ENCODE data around the gene ITGA2B.
"Not testable (repeated sequence)": the region's sequence is repeated elsewhere in the genome, so short reads cannot be mapped to it uniquely, and the experiment has no call there.

The ITGA2B gene

DNA sequence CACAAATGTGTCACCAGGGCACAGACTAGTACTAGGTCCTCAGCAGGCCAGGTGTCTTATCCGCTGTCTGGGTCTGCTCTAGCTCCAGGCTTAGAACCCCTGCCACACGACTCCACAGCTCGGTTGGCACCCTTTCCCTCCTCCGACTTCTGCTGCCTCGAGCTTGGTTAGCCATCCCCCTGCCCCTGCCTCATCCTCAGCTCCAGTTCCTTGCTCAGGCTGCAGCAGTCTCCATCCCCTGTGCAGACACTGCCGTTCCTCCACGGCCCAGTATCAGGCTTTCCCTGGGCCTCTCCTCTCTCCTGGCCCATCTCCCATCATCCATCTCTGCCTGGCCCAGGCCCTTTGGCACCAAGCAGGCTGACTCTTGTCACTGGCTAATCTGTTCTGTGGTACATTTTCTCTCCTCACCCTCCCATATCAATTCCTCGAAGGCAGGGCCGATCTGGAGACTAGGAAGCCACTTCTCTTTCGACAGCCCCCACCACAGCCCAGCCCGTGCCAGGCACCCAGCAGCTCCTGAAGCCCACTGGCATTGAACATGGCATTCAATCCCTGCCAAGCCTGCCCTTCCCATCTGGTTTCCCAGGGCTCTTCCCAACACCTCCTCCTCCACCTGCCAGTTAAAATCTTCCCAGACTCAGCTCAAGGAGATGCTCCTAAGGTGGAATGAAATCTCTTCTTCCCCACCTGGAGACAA lies 45.8 kb downstream of the ITGA2B start:
- H3K4me3 ChIP-seq (ENCODE audit: extremely low read depth, insufficient read depth, low read length, poor library complexity, severe bottlenecking) = no peak overlapping the region

DNA sequence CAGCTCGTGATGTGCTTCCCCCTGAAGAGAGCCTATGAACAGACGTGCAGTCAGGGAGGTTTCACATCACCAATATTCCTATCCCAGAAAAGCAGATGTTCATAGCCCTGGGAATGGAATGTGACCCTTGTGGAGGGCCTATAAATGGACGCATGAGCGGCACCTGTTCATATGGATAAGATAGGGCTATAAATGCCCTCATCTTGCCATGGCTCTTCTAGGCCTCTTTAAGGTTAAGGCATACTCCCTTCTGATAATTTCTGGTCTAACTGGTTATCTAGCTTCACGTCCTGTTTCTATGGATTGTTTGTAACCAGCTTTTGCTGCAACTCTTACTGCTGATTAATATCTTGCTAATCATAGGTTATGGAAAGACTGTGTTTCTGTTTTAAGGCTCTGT lies 48.9 kb downstream of the ITGA2B start:
- not testable (repeated sequence) for H3K36me3 ChIP-seq (ENCODE audit: control insufficient read depth, insufficient read depth, low read length); H3K4me1 ChIP-seq (ENCODE audit: control insufficient read depth, insufficient read depth, low read length, poor library complexity, severe bottlenecking); H3K4me3 ChIP-seq (ENCODE audit: extremely low read depth, insufficient read depth, low read length, poor library complexity, severe bottlenecking); H3K9me3 ChIP-seq (ENCODE audit: control insufficient read depth, low read length); H3K27ac ChIP-seq (ENCODE audit: low read depth, low read length, severe bottlenecking)
- WGBS, 2 experiments (ENCODE audit: insufficient coverage in 2 of 2) = 100% methylated on average over 2 to 3 of the region's 5 CpGs

More for the DNA sequence above, 45.8 kb downstream of the ITGA2B start:
- Histone ChIP-seq H3K4me1 (ENCODE audit: control insufficient read depth, insufficient read depth, low read length, poor library complexity, severe bottlenecking) (peaks cover 7% of the 10 kb centered on the region), H3K27ac (ENCODE audit: low read depth, low read length, severe bottlenecking) (no peak overlapping the region), H3K36me3 (ENCODE audit: control insufficient read depth, insufficient read depth, low read length) (no peaks in the 10 kb centered on the region), H3K9me3 (ENCODE audit: control insufficient read depth, low read length) (no peaks in the 10 kb centered on the region)
- WGBS, 2 experiments (ENCODE audit: insufficient coverage in 2 of 2) = 82 to 83% methylated on average over 6 to 11 of the region's 11 CpGs

DNA sequence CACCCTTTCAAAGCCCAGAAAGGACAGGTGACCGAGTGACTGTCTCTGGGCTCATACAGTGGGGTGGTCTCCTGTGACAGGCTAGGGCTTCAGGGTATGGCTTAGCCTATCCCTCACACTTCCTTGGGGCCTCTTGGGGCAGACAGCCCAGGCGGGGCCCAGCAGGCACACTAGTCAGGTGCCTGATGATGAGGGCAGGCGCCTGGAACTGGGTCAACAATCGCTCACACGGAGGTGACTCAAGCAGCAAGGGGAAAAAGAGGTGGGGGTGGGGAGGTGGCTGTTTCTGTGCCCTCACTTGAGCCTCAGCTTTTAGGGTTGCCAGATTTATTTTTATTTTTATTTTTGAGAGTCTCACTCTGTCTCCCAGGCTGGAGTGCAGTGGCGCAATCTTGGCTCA lies 50.7 kb downstream of the ITGA2B start:
- H3K27ac ChIP-seq (ENCODE audit: low read depth, low read length, severe bottlenecking) = no peak overlapping the region
- H3K9me3 ChIP-seq (ENCODE audit: control insufficient read depth, low read length) = no peaks in the 10 kb centered on the region
- 69 to 83% methylated on average over 2 to 4 of the region's 6 CpGs for WGBS, 2 experiments (ENCODE audit: insufficient coverage in 2 of 2)
- H3K36me3 ChIP-seq (ENCODE audit: control insufficient read depth, insufficient read depth, low read length) = no peaks in the 10 kb centered on the region
- no peaks in the 10 kb centered on the region for H3K4me1 ChIP-seq (ENCODE audit: control insufficient read depth, insufficient read depth, low read length, poor library complexity, severe bottlenecking)
- H3K4me3 ChIP-seq (ENCODE audit: extremely low read depth, insufficient read depth, low read length, poor library complexity, severe bottlenecking) = no peak overlapping the region

DNA sequence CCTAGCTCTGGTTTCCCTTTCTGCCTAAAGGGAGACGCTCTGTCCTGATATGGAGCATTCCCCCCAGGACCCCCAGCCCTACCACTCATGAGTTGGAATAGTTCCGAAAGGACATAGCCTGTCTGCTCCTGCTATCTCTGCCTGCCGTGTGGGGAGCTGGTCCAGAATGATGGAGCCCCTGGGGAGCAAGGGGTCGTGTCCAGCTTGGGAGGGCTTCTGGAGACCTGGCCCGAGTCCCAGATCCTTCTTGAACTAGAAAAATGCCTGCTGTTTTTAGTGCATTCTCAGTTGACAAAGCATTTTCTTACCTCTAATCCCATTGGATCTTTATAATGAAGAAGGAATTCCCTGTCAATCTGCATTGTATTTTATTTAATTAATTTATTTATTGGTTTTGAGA lies 53.5 kb downstream of the ITGA2B start:
- Histone ChIP-seq H3K4me3 (ENCODE audit: extremely low read depth, insufficient read depth, low read length, poor library complexity, severe bottlenecking) (no peak overlapping the region), H3K9me3 (ENCODE audit: control insufficient read depth, low read length) (no peaks in the 10 kb centered on the region), H3K27ac (ENCODE audit: low read depth, low read length, severe bottlenecking) (no peak overlapping the region), H3K36me3 (ENCODE audit: control insufficient read depth, insufficient read depth, low read length) (no peaks in the 10 kb centered on the region), H3K4me1 (ENCODE audit: control insufficient read depth, insufficient read depth, low read length, poor library complexity, severe bottlenecking) (no peaks in the 10 kb centered on the region)
- 53 to 60% methylated on average over 3 to 4 of the region's 5 CpGs for WGBS, 2 experiments (ENCODE audit: insufficient coverage in 2 of 2)

DNA sequence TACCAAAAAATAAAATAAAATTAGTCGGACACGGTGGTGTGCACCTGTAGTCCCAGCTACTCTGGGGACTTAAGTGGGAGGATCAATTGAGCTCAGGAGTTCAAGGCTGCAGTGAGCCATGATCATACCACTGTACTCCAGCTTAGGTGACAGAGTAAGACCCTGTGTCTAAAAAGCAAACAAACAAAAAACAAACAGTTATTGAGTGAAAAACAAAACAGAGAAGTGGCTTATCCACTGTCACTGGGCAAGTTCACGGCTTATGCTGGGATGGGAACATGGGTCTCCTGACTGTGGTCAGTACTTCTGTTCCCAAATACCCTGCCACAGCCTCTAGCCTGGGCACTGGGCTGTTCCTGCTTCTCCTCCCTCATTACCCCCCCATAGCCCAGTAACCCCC lies 53.9 kb downstream of the ITGA2B start:
- Histone ChIP-seq H3K9me3 (ENCODE audit: control insufficient read depth, low read length) (no peaks in the 10 kb centered on the region), H3K27ac (ENCODE audit: low read depth, low read length, severe bottlenecking) (no peak overlapping the region), H3K4me1 (ENCODE audit: control insufficient read depth, insufficient read depth, low read length, poor library complexity, severe bottlenecking) (no peaks in the 10 kb centered on the region), H3K4me3 (ENCODE audit: extremely low read depth, insufficient read depth, low read length, poor library complexity, severe bottlenecking) (no peak overlapping the region), H3K36me3 (ENCODE audit: control insufficient read depth, insufficient read depth, low read length) (no peaks in the 10 kb centered on the region)
- WGBS, 2 experiments (ENCODE audit: insufficient coverage in 2 of 2) = 84 to 97% methylated on average over 3 of the region's 3 CpGs

DNA sequence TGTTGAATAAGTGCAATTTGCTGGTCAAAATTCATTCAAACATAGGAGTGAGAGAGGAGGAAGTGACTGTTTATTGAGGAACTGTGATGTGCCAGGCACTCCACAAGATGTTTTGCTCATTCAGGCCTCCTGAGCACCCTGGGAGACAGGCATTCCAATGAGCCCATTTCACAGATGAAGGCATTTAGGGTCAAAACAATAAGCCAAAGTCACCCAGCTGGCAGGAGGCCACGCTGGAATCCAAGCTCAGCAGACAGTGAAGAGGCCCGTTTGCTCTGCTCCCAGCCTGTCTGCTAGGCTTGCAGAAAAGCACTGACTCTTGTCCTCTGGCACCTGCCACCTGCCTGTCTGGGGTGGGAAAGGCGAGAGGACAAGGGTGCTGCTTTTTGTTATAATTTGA lies 54.7 kb downstream of the ITGA2B start:
- Histone ChIP-seq H3K27ac (ENCODE audit: low read depth, low read length, severe bottlenecking) (no peak overlapping the region), H3K9me3 (ENCODE audit: control insufficient read depth, low read length) (no peaks in the 10 kb centered on the region), H3K36me3 (ENCODE audit: control insufficient read depth, insufficient read depth, low read length) (no peaks in the 10 kb centered on the region), H3K4me1 (ENCODE audit: control insufficient read depth, insufficient read depth, low read length, poor library complexity, severe bottlenecking) (no peaks in the 10 kb centered on the region), H3K4me3 (ENCODE audit: extremely low read depth, insufficient read depth, low read length, poor library complexity, severe bottlenecking) (no peak overlapping the region)
- WGBS, 2 experiments (ENCODE audit: insufficient coverage in 2 of 2) = 48 to 55% methylated on average over 2 to 3 of the region's 3 CpGs

DNA sequence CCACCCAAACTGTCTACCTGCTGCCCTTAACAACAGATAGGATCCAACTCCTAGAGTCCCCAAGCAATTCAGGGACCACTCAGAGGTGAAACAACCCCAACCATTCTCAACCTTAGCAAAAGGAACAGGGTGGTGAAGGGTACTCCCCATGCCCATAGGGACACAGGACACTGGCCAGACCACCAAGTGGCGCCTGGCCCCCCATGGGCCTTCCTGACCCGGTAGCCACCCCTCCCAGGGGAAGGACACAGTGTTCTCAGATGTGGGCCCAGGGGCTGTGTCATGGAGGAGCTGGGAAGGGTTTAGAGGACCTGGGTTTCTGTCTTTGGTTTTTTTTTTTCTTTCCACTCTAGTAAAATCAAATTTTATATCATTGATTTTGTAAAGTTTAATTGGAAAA lies 55.1 kb downstream of the ITGA2B start:
- Histone ChIP-seq H3K27ac (ENCODE audit: low read depth, low read length, severe bottlenecking) (no peak overlapping the region), H3K4me1 (ENCODE audit: control insufficient read depth, insufficient read depth, low read length, poor library complexity, severe bottlenecking) (no peaks in the 10 kb centered on the region), H3K9me3 (ENCODE audit: control insufficient read depth, low read length) (no peaks in the 10 kb centered on the region), H3K36me3 (ENCODE audit: control insufficient read depth, insufficient read depth, low read length) (no peaks in the 10 kb centered on the region), H3K4me3 (ENCODE audit: extremely low read depth, insufficient read depth, low read length, poor library complexity, severe bottlenecking) (no peak overlapping the region)
- 83% methylated on average over 1 of the region's 2 CpGs; no CpG with 5 or more reads in 1 of the 2 experiments for WGBS, 2 experiments (ENCODE audit: insufficient coverage in 2 of 2)

DNA sequence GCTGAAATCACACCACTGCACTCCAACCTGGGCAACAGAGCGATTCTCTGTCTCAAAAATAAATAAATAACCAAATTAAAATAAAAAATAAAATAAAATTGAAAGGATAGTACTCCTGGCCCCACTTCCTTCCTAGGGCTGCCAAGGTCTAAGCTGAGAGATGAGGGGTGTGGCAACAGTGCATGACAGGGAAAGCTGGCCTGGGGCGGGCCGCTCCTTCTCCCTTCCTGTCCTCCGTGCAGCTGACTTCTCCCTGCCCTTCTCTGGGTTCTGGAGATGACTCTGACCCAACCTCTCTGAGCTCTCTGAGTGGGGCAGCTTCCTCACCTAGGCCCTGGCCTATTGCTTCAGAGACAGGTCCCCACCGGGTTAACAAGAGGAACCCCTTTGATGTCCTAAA lies 56.1 kb downstream of the ITGA2B start:
- Histone ChIP-seq H3K9me3 (ENCODE audit: control insufficient read depth, low read length) (no peaks in the 10 kb centered on the region), H3K4me3 (ENCODE audit: extremely low read depth, insufficient read depth, low read length, poor library complexity, severe bottlenecking) (no peak overlapping the region), H3K27ac (ENCODE audit: low read depth, low read length, severe bottlenecking) (no peak overlapping the region), H3K36me3 (ENCODE audit: control insufficient read depth, insufficient read depth, low read length) (no peaks in the 10 kb centered on the region), H3K4me1 (ENCODE audit: control insufficient read depth, insufficient read depth, low read length, poor library complexity, severe bottlenecking) (no peaks in the 10 kb centered on the region)
- 77 to 92% methylated on average over 4 of the region's 5 CpGs for WGBS, 2 experiments (ENCODE audit: insufficient coverage in 2 of 2)

DNA sequence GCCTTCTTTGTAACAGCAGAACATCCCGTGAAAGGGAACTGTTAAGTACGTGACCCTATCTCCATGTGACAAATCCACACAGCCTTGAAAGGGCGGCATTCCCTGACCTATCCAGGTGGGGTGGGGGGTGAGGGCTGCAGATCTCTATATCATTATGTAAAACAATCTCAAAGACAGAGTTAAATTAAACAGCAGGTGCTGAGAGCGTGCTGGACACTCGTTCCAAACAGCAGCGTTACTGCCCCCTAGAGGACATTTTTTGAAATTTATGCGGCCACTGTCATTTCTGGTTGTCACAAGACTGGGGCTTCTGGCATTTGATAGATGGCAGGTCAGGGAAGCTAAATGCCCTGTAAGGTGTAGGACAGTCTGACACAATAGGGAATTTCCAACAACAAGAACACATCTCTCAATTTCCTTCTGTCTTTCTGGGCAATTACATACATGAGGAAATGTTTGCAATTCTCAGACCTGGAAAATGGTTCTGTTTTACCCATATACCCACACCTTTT lies 58.1 kb downstream of the ITGA2B start:
- WGBS, 2 experiments (ENCODE audit: insufficient coverage in 2 of 2) = 0 to 3% methylated on average over 3 to 4 of the region's 7 CpGs
- H3K4me1 ChIP-seq (ENCODE audit: control insufficient read depth, insufficient read depth, low read length, poor library complexity, severe bottlenecking) = no peaks in the 10 kb centered on the region
- H3K36me3 ChIP-seq (ENCODE audit: control insufficient read depth, insufficient read depth, low read length) = no peaks in the 10 kb centered on the region
- no peak overlapping the region for H3K4me3 ChIP-seq (ENCODE audit: extremely low read depth, insufficient read depth, low read length, poor library complexity, severe bottlenecking)
- H3K9me3 ChIP-seq (ENCODE audit: control insufficient read depth, low read length) = no peaks in the 10 kb centered on the region
- no peak overlapping the region for H3K27ac ChIP-seq (ENCODE audit: low read depth, low read length, severe bottlenecking)

DNA sequence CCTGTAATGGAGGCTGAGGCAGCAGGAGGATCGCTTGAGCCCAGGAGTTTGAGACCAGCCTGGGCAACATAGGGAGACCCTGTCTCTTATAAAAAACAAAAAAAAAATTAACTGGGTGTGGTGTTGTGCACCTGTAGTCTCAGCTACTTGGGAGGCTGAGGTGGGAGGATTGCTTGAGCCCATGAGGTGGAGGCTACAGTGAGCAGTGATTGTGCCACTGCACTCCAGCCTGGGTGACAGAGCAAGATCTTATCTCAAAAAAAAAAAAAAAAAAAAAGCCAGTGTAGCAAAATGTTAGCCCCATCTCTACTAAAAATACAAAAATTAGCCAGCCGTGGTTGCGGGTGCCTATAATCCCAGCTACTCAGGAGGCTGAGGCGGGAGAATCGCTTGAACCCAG lies 59.2 kb downstream of the ITGA2B start:
- H3K4me1 ChIP-seq (ENCODE audit: control insufficient read depth, insufficient read depth, low read length, poor library complexity, severe bottlenecking); H3K4me3 ChIP-seq (ENCODE audit: extremely low read depth, insufficient read depth, low read length, poor library complexity, severe bottlenecking); H3K27ac ChIP-seq (ENCODE audit: low read depth, low read length, severe bottlenecking); H3K36me3 ChIP-seq (ENCODE audit: control insufficient read depth, insufficient read depth, low read length); H3K9me3 ChIP-seq (ENCODE audit: control insufficient read depth, low read length): not testable (repeated sequence)
- WGBS, 2 experiments (ENCODE audit: insufficient coverage in 2 of 2) = 89% methylated on average over 5 of the region's 5 CpGs; no CpG with 5 or more reads in 1 of the 2 experiments

DNA sequence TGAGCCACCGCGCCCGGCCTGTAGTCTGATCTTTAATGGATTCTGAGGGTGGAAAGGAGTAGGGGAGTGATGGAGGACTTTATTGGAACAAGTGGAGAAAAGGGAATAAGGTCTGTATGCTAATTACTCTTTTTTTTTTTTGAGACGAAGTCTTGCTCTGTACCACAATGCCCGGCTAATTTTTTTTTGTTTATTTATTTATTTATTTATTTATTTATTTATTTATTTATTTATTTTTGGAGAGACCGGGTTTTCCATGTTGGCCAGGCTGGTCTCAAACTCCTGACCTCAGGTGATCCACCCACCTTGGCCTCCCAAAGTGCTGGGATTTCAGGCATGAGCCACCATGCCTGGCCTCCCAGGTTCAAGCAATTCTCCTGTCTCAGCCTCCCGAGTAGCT lies 59.9 kb downstream of the ITGA2B start:
- 94 to 100% methylated on average over 3 to 5 of the region's 7 CpGs for WGBS, 2 experiments (ENCODE audit: insufficient coverage in 2 of 2)
- H3K9me3 ChIP-seq (ENCODE audit: control insufficient read depth, low read length); H3K36me3 ChIP-seq (ENCODE audit: control insufficient read depth, insufficient read depth, low read length); H3K4me3 ChIP-seq (ENCODE audit: extremely low read depth, insufficient read depth, low read length, poor library complexity, severe bottlenecking); H3K27ac ChIP-seq (ENCODE audit: low read depth, low read length, severe bottlenecking); H3K4me1 ChIP-seq (ENCODE audit: control insufficient read depth, insufficient read depth, low read length, poor library complexity, severe bottlenecking): not testable (repeated sequence)

All from mesodermal cell (in vitro differentiated cells).